HG02981 (cell line): Measurements from ENCODE around the gene GCSH.
"Not testable (repeated sequence)": the region's sequence is repeated elsewhere in the genome, so short reads cannot be mapped to it uniquely, and the experiment has no call there.

Experiments used
- ATAC-seq: cut with Tn5 transposase; IDR thresholded peaks from one replicate; pipeline ENCODE4 v1.9.1; 2021; ENCODE audit warnings: mild to moderate bottlenecking, moderate library complexity; ENCODE audit not compliant: unreplicated experiment

Gene GCSH

GRCh38 chr16:81095953-81096714 is at the start of gene GCSH:
Gene GCSH, minus strand, starts transcription at chr16:81096395. Its CDS starts 117 bp downstream, at chr16:81096278.
- ATAC-seq, result peak; percentile 98

- no peak for ATAC-seq
Measured at GRCh38 chr16:81143921-81144471, 47.8 kb upstream of the GCSH start.

GRCh38 chr16:81142864-81143263 is 46.7 kb upstream of the GCSH start:
- no peak for ATAC-seq

- no peak for ATAC-seq
Measured at GRCh38 chr16:81140930-81141780, 45.0 kb upstream of the GCSH start.

- ATAC-seq, result no peak
Measured at GRCh38 chr16:81138831-81139557, 42.8 kb upstream of the GCSH start.

GRCh38 chr16:81137754-81138153 is 41.6 kb upstream of the GCSH start:
- no peak for ATAC-seq

GRCh38 chr16:81136390-81137335 is 40.5 kb upstream of the GCSH start:
- ATAC-seq, result no peak

- ATAC-seq, result no peak
Measured at GRCh38 chr16:81130126-81130525, 33.9 kb upstream of the GCSH start.

GRCh38 chr16:81128726-81129524 is 32.7 kb upstream of the GCSH start:
- no peak for ATAC-seq

GRCh38 chr16:81127051-81127450 is 30.9 kb upstream of the GCSH start:
- ATAC-seq, result no peak

- ATAC-seq, result no peak
Measured at GRCh38 chr16:81123092-81123852, 27.1 kb upstream of the GCSH start.

GRCh38 chr16:81121474-81121990 is 25.3 kb upstream of the GCSH start:
- ATAC-seq, result no peak

- no peak for ATAC-seq
Measured at GRCh38 chr16:81117436-81117835, 21.2 kb upstream of the GCSH start.

GRCh38 chr16:81116285-81116684 is 20.1 kb upstream of the GCSH start:
- ATAC-seq, result no peak

- ATAC-seq, result no peak
Measured at GRCh38 chr16:81112453-81112852, 16.3 kb upstream of the GCSH start.

- not testable (repeated sequence) for ATAC-seq
Measured at GRCh38 chr16:81109274-81109673, 13.1 kb upstream of the GCSH start.

GRCh38 chr16:81107511-81107910 is 11.3 kb upstream of the GCSH start:
- no peak for ATAC-seq

GRCh38 chr16:81106826-81107503 is 10.8 kb upstream of the GCSH start:
- ATAC-seq, result no peak
